C4-2B (cell line): ENCODE data around the gene SSNA1.

Experiments used
- H3K27ac ChIP-seq: fragments of 450-650 bp; 2 replicates; pipeline ENCODE4 v1.5.1; 2017
- ZFX ChIP-seq: fragments of 450-650 bp; IDR thresholded peaks from 2 replicates; pipeline ENCODE4 v1.6.1; 2017
- TF ChIP-seq, protein P1 (sequence below): fragments of 450-650 bp; conservative IDR thresholded peaks from 2 replicates; pipeline ENCODE4 v1.5.1; 2017; ENCODE audit warnings: mild to moderate bottlenecking

The SSNA1 gene

DNA sequence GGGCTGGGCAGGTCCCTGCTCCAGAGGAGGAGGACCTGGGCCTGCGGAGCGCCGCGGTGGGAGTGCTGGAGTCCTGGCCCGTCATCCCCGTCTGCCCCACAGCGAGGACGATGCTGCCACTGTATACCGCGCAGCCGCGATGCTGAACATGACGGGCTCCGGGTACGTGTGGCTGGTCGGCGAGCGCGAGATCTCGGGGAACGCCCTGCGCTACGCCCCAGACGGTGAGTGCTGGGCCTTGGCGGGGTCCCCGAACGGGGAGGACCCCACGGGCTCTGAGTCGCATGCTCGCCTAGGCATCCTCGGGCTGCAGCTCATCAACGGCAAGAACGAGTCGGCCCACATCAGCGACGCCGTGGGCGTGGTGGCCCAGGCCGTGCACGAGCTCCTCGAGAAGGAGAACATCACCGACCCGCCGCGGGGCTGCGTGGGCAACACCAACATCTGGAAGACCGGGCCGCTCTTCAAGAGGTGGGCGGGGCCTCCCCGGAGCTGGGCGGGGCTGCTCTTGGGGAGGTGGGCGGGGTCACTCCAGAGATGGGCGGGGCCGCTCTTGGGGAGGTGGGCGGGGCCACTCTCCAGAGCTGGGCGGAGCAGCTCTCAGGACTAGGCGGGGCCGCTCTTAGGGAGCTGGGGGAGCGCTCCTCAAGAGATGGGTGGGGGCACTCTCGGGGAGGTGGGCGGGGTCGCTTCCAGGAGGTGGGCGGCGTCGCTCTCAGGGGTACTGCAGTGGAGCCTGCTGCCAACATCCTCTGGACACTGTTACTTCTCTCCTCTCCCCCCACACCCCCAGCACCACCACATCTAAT lies 31.7 kb upstream of the SSNA1 start:
- no peak overlapping the region for H3K27ac ChIP-seq

DNA sequence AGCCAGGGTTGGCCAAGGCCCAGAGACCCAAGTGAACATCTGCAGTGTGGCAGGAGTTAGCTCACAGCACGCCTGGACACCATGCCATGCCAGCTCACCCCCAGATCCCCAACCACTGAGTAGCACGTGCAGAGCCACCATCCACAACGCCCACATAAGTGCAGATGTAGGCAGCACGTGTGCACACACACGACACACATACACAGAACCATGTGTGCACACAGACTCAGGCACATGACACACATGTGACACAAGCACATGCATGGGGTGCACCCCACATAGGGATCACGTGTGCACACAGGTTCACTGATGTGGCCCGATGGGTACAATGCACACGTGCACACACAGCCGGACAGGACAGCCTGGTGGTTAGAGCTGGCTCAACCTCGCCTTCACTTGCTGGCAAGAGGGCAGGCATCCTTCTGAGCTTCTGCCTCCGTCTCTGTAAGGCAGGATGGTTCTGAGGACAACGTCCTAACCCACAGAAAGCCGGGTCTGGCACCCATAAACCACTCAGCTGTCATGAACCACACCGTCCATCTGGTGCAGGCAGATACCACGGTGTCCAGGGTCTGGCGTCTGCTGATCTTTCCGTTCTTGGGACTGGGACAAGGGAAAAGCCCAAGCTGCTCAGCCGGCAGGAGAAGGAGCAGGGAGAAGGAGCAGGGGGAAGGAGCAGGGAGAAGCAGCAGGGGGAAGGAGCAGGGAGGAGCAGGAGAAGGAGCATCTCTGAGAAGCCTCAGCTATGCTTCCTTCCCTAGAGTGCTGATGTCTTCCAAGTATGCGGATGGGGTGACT lies 30.7 kb upstream of the SSNA1 start:
- TF ChIP-seq, protein P1, sequence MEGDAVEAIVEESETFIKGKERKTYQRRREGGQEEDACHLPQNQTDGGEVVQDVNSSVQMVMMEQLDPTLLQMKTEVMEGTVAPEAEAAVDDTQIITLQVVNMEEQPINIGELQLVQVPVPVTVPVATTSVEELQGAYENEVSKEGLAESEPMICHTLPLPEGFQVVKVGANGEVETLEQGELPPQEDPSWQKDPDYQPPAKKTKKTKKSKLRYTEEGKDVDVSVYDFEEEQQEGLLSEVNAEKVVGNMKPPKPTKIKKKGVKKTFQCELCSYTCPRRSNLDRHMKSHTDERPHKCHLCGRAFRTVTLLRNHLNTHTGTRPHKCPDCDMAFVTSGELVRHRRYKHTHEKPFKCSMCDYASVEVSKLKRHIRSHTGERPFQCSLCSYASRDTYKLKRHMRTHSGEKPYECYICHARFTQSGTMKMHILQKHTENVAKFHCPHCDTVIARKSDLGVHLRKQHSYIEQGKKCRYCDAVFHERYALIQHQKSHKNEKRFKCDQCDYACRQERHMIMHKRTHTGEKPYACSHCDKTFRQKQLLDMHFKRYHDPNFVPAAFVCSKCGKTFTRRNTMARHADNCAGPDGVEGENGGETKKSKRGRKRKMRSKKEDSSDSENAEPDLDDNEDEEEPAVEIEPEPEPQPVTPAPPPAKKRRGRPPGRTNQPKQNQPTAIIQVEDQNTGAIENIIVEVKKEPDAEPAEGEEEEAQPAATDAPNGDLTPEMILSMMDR, result no peak
- no peak for TF ChIP-seq ZFX
- no peak overlapping the region for H3K27ac ChIP-seq

More for the DNA sequence above, 31.7 kb upstream of the SSNA1 start:
- TF ChIP-seq, protein P1, result no peak
- TF ChIP-seq ZFX, result no peak

DNA sequence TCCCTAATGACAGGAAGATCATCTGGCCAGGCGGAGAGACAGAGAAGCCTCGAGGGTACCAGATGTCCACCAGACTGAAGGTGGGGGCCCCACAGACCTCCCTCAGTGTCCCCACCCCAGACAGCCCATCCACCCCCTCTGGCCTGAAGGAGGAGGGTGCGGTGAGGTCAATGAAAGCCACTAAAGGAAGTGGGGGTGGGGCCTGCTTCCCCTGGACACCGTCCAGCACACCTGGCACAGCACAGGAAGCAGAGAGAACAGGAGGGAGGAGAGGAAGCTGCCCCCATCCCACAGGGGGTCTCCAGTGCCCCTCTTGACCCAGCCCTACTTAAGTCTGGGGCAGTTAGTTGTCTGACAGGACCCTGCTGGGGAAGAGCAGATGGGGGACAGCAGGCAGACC lies 29.9 kb upstream of the SSNA1 start:
- no peak overlapping the region for H3K27ac ChIP-seq
- TF ChIP-seq ZFX, result no peak
- TF ChIP-seq, protein P1, result no peak

DNA sequence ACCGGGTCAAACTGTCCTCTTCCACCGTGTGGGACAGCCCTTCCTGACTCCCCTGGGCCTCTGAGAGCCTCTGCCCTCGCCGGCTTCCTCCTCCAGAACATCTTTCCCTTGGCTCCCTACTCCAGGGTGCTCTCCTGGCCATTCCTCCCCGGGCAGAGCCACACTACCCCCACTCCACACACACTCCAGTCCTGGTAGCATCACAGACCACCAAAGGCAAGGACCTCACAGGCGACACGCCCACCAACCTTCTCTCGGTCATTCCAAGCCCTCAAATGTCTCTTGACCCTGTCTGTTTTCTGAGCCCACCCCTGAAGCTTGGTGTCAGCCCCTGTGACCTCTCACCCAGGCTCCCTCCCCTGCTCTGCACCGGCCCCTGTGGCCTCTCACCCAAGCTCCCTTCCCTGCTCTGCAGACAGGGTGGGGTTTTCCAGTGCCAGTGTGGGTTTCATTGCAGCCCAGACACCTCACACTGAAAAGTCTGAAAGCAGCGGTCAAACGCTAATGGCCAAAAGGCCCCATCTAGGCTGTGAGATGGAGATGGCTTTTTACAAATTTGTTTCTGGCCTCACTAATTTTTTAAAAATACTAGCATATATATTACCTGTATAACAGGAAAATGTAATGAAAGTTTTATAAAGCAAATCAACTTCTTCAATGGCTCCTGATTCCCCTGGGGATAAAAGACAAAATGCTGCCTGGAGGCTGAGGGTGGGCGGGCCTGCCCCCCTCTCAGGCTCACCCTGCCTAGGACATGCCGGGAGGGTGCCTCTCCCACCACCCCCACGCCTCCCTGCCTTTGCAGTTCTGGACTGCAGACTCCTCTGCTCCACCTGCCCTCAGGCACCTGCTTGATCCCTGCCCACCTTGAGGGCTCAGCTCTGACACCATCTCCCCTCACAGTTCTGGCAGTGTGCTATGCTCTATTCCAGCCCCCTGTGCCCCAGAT lies 29.1 kb upstream of the SSNA1 start:
- no peak overlapping the region for H3K27ac ChIP-seq
- TF ChIP-seq ZFX, result no peak
- TF ChIP-seq, protein P1, result no peak

DNA sequence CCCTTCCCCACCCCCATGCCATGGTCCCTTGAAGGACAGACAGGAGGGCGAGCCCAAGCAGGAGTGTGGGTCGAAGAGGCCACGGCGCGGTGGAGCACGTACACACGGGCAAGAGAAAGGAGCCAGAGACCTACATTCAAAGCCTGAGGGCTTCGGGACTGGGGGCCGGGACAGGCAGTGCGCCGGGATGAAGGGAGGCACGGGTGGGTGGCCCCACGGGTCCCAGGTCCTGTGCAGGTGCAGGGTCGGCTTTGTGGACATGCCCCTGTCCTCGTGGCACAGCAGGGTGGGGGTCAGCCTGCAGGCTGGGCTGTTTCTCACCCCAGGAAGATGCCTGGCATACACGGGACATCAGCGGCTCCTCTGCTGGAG lies 28.4 kb upstream of the SSNA1 start:
- H3K27ac ChIP-seq, result no peak overlapping the region
- TF ChIP-seq, protein P1, result no peak
- no peak for TF ChIP-seq ZFX

DNA sequence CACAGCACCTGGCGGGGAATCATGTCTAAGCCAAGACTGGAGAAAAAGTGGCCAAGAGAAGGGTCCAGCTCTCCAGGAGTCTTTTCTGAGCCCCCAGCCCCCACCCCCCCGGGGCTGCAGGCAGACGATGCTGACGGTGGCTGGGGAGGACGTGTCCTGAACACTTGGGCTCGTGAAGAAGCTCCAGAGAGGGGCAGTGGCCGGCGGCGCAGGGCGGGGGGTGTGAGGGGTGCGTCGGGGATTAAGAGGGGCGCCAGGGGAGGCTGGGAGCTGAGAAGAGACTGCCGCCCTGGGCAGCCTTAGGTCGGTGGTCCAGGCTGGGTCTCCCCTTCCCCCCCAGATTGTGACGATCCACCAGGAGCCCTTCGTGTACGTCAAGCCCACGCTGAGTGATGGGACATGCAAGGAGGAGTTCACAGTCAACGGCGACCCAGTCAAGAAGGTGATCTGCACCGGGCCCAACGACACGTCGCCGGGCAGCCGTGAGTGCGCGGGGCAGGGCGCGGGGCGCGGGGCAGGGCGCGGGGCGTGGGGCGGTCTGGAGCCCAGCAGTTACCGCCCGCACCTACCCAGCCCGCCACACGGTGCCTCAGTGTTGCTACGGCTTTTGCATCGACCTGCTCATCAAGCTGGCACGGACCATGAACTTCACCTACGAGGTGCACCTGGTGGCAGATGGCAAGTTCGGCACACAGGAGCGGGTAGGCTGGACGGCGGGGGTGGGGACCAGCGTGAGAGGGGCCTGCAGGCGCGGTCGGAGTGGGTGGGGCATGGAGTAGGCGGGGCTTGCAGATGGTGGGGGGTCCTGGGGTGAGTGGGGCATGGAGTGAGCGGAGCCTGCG lies 27.5 kb upstream of the SSNA1 start:
- H3K27ac ChIP-seq, result no peak overlapping the region
- TF ChIP-seq, protein P1, result no peak
- TF ChIP-seq ZFX, result no peak
